ENCODE measurements around the gene KCNJ15. TPM values are rescaled to one million over a fixed set of nuclear protein-coding genes. Genes with fewer than 3 reads are reported as not detected.

KCNJ15 gene
- total RNA-seq, 1 experiment from 2014 or later: not detected

GRCh38 chr21:38297871-38298270, 41.1 kb downstream of the KCNJ15 start:
- no TSS peak for BruUV-seq (replicated peaks)
- RAD21 ChIA-PET (ENCODE audit: low non-redundant PET in 1 of 2, low total read pairs in 2 of 2, uncharacterized antibody in 2 of 2, unreplicated experiment in 2 of 2): no interaction called here
- H3K9me2 ChIP-seq (ENCODE audit: insufficient read depth): no peaks in the 10 kb centered on the region
- no peak for DNase-seq (ENCODE audit: low read depth, low spot score)
- intact Hi-C loops (cut with micrococcal nuclease): no loop called here
- no peaks in the 10 kb centered on the region for H3K79me2 ChIP-seq (ENCODE audit: insufficient read depth, low read length)
- POLR2A ChIA-PET: no interaction called here
- H2AFZ ChIP-seq (ENCODE audit: low read depth, low read length, poor library complexity, severe bottlenecking): no peak overlapping the region
- H3K4me1 ChIP-seq (ENCODE audit: control insufficient read depth in 1 of 2, insufficient read depth in 2 of 2, low read length in 2 of 2): no peaks in the 10 kb centered on the region
- no peak for TF ChIP-seq YY1 (IDR thresholded peaks at IDR 0.05; ENCODE audit: extremely low read depth, insufficient replicate concordance, low read depth, low read length)
- TF ChIP-seq ZBTB33 (IDR thresholded peaks at IDR 0.05; ENCODE audit: extremely low read depth, insufficient replicate concordance, low read length): no peak
- no peak for TF ChIP-seq REST (IDR thresholded peaks at IDR 0.05; ENCODE audit: low read depth)
- TF ChIP-seq ELF1 (IDR thresholded peaks at IDR 0.05; ENCODE audit: borderline replicate concordance, low read depth): no peak
- TF ChIP-seq EZH2 (IDR thresholded peaks at IDR 0.05): no peak
- TF ChIP-seq POLR2AphosphoS5 (IDR thresholded peaks at IDR 0.05; ENCODE audit: low read depth, low read length): no peak
- no peak for TF ChIP-seq CBX3 (IDR thresholded peaks at IDR 0.05; ENCODE audit: low read depth)
- no peak for TF ChIP-seq ATF3 (IDR thresholded peaks at IDR 0.05)
- TF ChIP-seq POLR2A (IDR thresholded peaks at IDR 0.05; ENCODE audit: borderline replicate concordance, extremely low read depth, insufficient read depth, insufficient read length): no peak
- no peaks in the 10 kb centered on the region for H3K9me3 ChIP-seq (ENCODE audit: control insufficient read depth in 1 of 2, insufficient read depth in 1 of 2, low read depth in 1 of 2, low read length in 2 of 2)
- H3K4me2 ChIP-seq (ENCODE audit: low read length): no peak overlapping the region
- no peak for ATAC-seq
- H3K36me3 ChIP-seq (ENCODE audit: control insufficient read depth in 1 of 2, insufficient read depth in 2 of 2, low read length in 2 of 2): no peaks in the 10 kb centered on the region
- H4K20me1 ChIP-seq (ENCODE audit: insufficient read depth): no peaks in the 10 kb centered on the region
- no peak overlapping the region for H3K9ac ChIP-seq (ENCODE audit: low read length)
- CTCF ChIA-PET: no interaction called here
- no peak overlapping the region for H3K4me3 ChIP-seq (replicated peaks in 1 of 2; ENCODE audit: low read depth in 1 of 2, low read length in 2 of 2)
- no peak overlapping the region for H3K27ac ChIP-seq (ENCODE audit: low read depth, low read length)
- H3K27me3 ChIP-seq (ENCODE audit: insufficient read depth, low read length): no peaks in the 10 kb centered on the region

Data from HCT116 (cell line).